DND-41 (cell line): ENCODE measurements around the gene F3.

Experiments used
- CTCF ChIP-seq: IDR thresholded peaks from 2 replicates; pipeline ENCODE4 v1.5.1; 2012; ENCODE audit warnings: borderline replicate concordance, low read length, moderate library complexity, mild to moderate bottlenecking; ENCODE audit not compliant: poor library complexity, severe bottlenecking; ENCODE audit errors: extremely low read depth
- EZH2 ChIP-seq: IDR thresholded peaks from 3 replicates; pipeline ENCODE4 v1.6.1; 2012; ENCODE audit warnings: borderline replicate concordance, low read depth, mild to moderate bottlenecking, moderate library complexity, low read length, inconsistent platforms; ENCODE audit not compliant: severe bottlenecking

GRCh38 chr1:94481473-94481933 lies 60.1 kb downstream of the F3 start:
- TF ChIP-seq CTCF = peak; percentile 89
- TF ChIP-seq EZH2 = no peak
